GM21360 (cell line): ENCODE measurements around the gene MAN1A2.

ENCODE experiments used
- ATAC-seq: cut with Tn5 transposase; IDR thresholded peaks from one replicate; pipeline ENCODE4 v1.9.1; 2021; ENCODE audit warnings: mild to moderate bottlenecking, moderate library complexity; ENCODE audit not compliant: unreplicated experiment

The MAN1A2 gene

DNA sequence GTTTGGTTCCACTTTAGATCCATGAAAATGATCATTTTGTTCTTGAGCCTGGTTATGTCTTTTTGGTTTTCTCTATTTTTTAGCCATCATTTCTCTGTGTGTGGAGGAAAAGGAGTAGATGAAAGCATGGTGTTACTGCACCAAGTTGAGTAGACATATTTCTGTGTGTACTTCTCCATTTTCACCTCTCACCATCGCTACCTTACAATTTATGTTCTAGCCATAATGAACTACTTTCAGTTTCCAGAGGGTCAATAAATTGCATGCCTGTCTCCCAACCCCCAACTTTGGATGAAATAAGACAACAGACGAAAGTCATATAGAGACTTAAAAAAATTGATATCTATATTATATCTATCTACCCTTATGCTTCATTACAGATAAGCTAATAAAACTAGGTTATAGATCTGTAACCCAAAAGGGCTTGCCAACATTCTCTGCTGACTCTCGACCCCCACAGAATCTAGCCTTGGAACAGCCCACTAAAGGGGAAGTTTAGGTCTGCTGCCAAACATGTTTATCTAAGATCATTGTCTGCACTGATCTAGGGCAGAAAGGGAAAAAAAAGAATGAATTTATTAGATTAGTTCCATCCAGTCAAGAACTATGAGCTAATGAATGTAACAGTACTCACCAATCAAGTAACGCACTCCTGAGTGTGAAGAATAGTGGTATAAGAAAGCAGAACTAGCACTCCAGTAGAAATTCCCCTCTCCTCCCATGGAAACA, 7.5 kb upstream of the MAN1A2 start:
- no peak for ATAC-seq

DNA sequence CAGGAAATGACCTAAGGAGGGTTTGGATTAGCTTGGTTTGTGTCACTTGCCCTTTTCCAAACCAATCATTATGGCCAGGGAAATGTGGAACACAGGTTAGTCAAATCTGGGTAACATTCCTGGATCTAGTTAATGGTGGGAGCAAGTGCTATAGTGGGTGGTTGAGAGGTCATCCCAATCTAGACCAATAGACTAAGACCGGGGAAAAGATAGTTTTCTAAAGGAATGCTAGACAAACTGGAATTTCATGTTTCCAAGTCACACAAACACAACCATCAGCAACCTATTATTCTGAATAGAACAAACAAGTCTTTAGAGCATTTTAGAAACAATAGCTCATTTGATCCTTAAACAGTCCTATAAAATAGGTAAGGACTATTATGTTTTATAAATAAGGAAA, 4.3 kb upstream of the MAN1A2 start:
- no peak for ATAC-seq

DNA sequence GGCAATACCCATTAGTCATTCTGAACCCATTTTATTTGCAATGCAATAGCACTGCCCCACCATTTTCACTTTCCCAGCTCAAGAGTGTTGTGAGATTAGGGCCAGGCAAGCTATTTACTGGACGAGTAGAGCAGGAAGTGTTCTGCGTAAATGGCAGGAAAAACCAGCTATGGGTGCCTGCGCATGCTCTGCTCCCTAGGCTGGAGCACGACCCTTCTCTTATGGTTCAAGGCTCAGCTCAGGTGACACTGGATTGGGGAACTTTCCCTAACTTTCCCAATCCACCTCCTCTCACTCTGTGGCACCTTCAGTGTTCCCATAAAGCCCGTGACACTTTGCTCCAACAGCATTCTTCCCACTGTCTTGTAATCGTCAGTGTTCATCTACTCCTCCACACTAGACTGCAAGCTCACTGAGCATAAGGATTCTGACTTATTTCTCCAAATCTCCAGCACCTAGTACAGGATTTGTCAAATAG, 3.6 kb upstream of the MAN1A2 start:
- no peak for ATAC-seq

DNA sequence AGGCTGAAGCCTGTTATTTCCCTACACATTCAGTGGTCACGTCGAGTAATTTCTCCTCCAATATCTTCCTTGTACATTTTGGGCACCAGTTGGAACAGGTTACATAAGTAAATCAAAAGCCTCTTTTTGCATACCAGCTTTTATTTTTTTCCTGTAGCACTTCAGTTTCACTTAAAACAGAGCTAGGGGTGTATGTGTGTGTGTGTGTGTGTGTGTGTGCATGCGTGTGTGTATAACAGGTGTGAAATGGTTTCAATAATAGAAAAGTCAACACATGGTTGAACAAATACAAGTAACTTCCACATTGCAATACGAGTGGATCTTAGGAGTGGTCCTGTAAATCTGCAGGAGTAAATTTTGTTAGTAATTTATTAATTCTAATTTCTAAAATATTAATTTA, 3.0 kb upstream of the MAN1A2 start:
- no peak for ATAC-seq

DNA sequence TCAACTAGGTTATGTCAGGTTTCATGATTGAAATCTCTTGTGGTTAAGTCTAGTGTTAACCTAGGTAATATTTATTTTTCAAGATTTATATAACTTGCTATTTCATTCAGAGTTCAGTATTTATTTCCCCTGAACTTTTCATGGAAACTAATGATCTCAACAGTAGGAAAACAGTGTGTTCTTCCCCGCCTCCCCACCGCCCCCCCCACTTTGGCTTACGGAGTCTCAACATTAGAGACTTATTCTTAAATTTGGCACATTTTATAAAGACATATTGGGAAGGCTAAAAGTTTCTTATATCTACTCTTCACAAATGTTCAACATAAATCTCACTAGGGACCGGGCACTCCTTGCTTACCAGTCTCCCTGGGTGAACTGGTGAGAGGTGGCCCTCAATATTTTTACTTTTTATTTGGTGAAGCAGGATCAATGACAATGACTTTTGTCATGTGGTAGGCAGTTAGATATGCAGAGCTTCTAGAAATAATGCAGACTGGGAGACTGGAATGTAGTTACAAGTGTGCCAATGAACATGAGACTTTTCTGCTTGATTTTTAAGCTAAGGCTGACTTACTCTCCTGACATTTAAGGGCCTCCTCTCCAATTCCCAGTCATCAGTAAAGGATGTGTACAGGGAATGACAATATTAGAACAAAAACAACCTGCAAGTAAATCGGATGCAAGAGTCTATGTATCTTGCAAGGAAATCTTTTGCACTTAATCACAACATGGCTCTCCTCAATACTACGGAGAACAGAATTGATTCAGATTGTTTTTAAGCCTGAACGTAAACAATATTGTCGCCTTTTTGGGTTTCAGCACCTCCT, 1.7 kb upstream of the MAN1A2 start:
- ATAC-seq, result no peak

DNA sequence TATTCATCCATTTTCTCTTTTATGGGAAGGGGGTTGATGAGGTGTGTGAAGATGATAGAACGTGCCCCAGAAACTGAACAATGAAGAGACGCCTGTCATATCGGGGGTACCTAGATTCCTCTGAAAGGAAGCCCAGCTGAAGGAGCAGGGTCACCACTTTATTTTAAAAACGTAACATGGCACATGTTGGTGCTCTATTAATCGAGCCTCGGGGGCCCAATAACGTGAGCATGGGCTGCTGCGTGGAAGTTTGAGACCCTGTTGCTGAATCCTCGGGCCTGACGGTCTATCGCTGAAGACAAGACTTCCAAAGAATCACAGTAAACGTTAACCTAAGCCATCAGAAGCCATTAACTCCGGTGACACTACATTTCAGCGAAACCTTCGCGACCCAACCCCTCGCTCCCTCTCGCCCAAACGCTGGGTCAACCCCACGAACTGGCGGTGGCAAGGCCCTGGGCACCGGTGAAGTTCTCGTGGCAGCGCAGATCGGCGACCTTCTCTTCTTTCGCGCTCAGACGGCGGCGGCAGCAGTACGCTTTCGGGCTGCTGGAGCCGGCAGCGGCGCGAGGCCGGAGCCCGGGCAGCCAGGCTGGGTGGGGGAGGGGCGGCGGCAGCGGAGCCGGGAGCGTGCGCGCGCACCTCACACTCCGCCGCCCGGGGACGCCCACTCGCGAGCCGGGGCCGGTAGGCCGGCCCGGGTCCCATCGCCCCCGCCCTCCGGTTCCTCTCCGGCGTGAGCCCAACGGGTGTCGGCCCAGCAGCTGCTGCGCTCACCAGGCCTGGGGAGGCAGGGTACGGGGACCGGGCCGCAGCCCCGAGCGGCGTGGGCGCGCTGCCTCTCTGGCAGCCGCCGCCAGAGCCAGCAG, 838 bp upstream of the MAN1A2 start:
- ATAC-seq, result peak; percentile 34

DNA sequence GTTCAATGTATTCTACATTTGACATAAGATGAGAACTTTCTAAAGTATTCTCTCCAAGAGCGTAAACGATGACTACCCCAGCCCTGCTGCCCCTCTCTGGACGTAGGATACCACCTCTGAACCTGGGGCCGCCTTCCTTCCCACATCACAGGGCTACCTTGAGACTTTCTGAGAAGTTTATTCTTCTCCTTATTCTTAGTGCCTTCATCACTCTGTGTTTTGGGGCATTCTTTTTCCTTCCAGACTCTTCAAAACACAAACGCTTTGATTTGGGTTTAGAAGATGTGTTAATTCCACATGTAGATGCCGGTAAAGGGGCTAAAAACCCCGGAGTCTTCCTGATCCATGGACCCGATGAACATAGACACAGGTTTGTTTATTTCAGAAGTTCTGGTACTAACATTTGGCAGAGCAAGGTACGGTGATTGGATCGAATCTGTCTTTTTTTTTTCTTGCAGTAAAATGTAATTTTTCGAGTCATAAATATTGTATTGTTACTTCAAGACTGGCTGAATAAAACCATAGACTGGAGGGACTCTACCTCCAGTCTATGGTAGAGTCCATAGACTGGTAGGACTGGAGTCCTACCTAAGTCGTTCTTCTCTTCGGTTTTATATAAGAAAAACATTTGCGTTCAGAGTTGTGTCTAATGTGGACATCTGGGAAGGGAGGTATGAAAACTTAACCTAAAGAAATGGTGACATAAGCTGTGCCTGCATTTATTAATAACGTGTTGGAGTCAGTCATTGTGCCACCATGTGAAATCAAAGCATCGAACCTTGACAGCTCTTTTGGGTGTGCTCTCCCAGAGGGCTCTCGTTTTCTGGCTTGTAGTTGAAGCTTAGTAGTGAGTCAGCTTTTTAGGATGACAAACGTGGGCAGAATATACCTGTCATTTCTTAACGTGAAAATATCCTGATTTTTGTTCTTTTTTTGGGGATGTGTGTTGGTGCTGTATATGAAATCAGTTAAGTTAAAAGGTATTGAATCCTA, 1.2 kb downstream of the MAN1A2 start:
- ATAC-seq, result no peak

DNA sequence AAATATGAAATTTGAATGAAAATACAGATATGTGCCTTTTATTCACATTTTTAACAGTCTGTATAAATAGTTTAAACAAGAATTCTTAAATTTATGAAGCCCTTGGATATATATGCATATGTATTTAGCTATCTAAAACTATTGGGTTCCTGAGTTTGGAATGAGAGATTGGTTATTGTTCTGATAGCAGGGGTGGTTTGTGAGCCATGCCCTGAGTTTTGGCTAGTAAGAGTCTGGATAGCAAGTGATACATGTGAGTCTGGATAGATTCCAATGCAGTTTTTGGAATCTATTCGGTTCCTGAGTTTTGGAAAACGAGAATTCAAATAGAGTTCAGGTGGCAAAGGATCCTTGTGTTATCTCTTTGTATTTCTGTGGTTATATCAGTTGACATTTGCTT, 2.8 kb downstream of the MAN1A2 start:
- no peak for ATAC-seq

DNA sequence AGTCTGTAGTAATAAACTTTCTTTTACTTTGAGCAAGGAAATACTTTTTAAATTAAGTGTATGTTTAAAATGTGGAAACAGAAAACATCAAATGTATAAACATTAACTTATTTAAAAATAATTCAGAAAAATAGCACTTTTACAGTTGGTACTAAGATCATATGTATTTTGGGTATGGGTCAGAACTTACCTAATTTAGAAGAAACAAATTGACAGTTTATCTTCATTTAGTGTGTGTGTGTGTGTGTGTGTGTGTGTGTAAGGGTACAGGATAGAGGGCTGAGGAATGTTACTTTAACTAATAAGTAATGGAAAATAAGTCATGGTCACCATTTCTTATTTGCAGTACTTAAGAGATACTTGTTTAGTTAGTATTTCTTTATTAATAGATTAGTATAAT, 3.3 kb downstream of the MAN1A2 start:
- ATAC-seq, result no peak

DNA sequence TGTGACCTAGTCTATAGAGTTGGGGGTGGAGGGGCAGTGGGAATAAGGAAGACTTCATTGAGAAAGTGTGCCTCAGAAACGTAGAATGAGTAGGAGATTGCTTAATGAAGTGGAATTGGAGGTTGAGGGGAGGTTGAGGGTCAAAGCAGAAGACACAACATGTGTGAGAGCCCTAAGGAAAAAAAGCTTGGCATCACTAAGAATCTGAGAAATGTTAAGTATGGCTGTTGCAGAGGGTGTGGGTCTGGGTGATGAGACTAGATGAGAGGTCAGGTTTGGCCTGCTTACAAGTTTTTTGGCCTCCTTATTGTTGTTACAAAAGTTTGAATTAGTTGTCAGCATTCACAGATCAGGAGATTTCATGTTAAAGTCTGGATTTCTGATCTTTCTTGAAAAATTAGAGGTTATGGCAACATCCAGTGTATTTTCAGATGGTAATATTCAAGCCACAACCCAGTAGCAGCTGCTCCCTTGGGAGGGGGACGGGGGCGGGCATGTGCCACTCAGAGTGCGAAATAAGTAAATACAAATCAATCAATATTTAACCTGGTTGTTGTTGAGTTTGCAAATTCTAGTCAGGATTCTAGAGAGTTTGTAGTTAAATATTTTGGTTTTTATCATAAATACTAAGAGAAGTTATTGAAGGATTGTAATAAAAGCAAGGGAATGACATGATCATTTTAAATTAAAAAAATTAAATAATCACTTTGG, 4.3 kb downstream of the MAN1A2 start:
- no peak for ATAC-seq

DNA sequence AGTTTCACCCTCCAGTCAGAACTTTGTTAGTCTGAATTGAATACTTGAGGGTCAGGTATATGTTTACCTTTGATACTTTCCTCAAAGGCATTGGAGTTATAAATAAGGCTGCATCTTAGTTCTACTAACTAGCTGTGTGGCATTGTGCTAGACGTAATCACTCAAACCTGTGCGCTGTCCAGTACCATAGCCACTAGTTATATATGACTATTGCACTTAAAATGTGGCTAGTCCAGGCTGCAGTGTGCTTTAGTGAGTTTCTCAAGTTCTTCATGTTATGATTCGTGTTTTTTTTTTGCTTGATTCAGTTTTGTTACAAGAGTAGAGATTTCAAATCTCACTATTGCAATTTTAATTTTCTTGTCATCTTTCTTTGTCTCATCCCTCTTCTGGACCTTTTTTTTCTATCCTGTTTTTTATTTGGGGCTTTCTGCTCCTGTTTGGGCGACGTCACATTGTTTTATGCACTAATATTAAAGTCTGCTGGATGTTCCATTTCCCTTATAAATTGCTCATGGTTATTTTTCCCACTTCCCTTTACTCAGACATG, 5.7 kb downstream of the MAN1A2 start:
- no peak for ATAC-seq

DNA sequence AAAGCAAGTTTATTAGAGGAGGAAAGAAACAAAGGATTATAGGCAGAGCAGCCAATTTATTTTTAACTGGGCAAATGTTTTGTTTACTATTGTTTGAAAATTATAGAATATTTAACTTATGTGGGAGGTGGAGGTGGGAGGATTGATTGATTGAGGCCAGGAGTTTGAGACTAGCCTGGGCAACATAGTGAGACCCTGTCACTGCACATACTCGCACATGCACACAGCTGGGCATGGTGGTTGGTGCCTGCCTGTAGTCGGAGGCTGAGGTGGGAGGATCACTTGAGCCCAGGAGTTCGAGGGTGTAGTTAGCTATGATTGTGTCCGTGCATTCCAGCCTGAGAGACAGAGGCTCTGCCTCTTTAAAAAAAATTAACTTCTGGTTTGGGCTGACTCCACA, 6.7 kb downstream of the MAN1A2 start:
- ATAC-seq, result no peak

DNA sequence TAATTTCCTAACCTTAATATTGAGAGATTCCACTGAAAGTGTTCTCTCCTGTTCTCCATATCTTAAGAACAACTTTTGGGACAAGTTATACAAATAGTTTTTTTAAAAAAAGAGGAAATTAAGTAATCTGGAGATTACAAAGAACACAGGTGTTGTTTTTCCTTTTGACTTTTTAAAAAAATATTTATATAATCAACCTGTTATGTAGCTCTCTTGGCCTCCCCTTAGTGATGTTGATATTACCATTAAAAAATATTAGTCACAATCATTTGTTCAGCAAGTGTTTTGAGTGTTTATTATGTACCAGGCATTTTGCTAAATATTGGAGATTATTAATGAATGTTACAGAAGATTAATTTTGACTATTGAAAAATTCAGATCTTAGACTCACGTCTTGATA, 8.1 kb downstream of the MAN1A2 start:
- no peak for ATAC-seq

DNA sequence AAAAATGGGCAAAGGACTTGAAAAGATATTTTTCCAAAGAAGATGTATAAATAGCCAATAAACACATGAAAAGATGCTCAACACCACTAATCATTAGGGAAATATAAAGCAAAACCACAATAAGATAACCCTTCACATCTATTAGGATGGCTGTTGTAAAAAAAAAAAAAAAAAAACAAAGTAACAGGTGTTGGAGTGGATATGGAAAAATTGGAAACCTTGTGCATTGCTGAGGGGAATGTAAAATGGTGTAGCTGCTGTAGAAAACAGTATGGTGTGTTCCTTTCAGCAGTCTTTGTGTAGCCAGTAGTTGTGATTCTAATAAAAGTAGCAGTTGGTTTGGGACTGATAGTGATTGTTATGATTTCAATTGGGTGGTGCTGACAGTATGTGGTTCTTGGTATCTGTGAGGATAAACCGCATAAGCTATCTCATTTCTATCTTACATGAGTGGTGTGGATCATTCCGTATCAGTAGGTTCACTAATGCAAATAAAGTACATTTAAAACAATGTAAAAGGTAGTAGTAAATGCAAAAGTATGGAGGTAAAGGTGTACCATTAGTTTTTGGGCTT, 19.9 kb downstream of the MAN1A2 start:
- no peak for ATAC-seq

DNA sequence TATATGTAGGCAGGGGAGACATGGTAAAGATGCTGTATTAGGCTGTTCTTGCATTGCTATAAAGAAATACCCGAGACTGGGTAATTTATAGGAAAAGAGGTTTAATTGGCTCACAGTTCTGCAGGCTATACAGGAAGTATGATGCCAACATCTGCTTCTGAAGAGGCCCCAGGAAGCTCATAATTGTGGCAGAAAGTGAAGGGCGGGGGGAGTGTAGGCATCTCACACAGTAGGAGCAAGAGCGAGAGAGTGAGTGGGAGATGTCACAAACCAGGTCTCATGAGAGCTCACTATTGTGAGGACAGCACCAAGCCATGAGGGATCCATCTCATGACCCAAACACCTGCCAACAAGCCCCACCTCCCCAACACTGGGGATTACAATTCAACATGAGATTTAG, 21.1 kb downstream of the MAN1A2 start:
- no peak for ATAC-seq

DNA sequence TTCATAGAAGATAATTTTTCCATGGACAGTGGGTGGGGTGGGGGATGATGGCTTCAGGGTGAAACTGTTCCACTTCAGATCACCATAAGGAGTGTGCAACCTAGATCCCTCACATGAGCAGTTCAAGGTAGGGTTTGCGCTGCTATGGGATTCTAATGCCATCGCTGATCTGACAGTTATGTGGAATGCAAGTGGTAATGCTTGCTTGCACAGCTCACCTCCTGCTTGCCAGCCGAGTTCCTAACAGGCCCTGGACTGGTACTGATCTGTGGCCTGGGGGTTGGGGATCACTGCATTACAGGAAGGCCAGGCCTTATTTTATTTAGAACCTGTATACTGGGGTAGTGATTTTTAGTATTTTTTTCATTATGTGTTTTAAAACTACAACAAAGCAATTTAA, 22.0 kb downstream of the MAN1A2 start:
- no peak for ATAC-seq

DNA sequence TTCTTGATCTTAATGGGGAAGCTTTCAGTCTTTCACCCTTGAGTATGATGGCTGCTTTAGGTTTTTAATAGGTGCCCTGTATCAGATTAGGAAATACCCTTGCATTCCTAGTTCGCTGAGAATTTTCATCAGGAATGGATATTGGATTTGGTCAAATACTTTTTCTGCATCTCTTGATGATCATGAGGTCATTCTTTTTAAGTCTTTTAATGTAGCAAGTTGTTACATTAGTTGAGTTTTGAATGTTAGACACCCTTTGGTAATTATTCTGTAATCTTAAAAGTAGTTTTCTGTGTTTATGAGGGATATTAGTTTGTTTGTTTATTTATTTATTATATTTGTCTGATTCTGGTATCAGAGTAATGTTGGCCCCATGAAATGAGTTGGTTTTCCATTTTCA, 22.5 kb downstream of the MAN1A2 start:
- ATAC-seq, result no peak

DNA sequence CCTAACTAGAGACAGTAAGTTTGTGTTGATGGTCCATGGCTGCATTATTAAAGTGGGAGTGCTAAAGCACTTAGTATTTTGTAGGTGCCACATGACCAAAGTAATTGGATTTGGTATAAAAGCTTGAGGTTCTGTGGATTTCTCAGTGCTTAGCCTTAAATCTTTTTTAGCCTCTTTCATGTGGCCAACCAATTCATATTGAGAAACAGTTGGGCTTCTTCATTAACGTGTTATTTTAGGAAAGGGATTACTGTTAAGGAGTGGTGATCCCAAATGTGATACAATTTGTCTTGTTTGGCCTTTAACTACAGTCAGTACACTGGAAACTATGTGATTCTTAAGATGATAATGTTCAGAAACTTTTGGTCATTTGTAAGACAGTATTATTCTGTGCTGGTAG, 25.5 kb downstream of the MAN1A2 start:
- no peak for ATAC-seq

DNA sequence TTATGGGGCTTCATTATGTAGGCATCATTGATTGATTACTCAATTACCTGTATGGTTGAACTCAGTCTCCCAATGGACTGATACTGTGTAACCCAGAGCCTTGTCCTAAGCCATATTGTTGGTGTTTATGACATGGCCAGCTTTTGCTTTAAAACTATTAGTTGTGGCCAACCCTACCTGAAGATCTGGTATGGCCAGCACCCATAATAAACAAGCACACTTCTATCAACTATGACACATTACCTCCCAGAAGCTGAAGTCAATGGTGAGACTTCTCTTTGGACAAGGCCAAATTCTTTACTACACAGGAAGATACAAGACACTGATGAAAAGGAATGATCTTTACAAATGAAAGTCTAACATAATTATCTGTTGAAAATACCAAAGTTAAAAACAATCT, 28.8 kb downstream of the MAN1A2 start:
- no peak for ATAC-seq
